ENCODE data around the gene CAMTA1.

DNA sequence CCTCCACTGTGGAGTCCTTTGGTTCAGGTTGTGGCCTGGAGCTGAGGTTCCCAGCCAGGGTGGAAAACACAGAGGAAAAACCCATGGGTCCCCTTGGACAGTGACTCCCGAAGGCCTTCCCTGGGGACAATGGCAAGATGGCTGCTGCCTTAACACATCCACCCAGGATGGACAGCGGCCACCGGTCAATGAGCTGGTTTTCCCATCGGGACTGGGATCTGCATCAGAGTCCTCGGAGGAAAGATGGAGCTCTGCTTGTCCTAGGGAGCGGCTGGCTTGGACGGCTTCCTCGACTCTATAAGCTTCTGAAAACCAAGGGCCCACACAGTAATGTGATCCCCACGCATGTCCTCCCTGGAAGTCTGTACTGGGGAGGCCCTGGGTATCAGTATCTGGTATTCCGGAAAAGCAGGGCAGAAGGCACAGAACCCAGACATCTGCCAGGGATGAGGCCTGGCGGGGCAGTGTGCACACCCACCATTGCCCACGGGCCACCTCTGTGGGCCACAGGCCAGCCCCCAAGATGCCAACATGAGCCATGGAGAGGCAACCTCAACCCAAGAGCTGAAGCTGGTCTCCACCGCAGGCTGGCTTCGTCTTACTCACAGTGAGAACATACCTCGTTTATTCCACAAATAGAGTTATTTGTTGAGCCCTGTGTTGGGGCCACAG lies 891.2 kb downstream of the CAMTA1 start:
- TF ChIP-seq, protein P1, sequence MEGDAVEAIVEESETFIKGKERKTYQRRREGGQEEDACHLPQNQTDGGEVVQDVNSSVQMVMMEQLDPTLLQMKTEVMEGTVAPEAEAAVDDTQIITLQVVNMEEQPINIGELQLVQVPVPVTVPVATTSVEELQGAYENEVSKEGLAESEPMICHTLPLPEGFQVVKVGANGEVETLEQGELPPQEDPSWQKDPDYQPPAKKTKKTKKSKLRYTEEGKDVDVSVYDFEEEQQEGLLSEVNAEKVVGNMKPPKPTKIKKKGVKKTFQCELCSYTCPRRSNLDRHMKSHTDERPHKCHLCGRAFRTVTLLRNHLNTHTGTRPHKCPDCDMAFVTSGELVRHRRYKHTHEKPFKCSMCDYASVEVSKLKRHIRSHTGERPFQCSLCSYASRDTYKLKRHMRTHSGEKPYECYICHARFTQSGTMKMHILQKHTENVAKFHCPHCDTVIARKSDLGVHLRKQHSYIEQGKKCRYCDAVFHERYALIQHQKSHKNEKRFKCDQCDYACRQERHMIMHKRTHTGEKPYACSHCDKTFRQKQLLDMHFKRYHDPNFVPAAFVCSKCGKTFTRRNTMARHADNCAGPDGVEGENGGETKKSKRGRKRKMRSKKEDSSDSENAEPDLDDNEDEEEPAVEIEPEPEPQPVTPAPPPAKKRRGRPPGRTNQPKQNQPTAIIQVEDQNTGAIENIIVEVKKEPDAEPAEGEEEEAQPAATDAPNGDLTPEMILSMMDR (conservative IDR thresholded peaks at IDR 0.05; ENCODE audit: low read length): no peak
- TF ChIP-seq EZH2phosphoT487 (IDR thresholded peaks at IDR 0.05; ENCODE audit: borderline replicate concordance, low read depth, low read length): no peak
